WTC11 (cell line): ENCODE measurements around the gene CLDN14.

Experiments
- TEAD4 ChIP-seq: sonication (generic); formaldehyde crosslinking; IDR thresholded peaks from 2 replicates; pipeline ENCODE4 v1.8.0; 2022; ENCODE audit warnings: mild to moderate bottlenecking, missing genetic modification reagents
- TF ChIP-seq, protein P1 (sequence below): sonication (generic); formaldehyde crosslinking; IDR thresholded peaks from 2 replicates; pipeline ENCODE4 v1.8.0; 2022; ENCODE audit warnings: mild to moderate bottlenecking, missing genetic modification reagents
- TF ChIP-seq, protein P2 (sequence below): fragments of 200-600 bp; IDR thresholded peaks from 2 replicates; pipeline ENCODE4 v1.8.0; 2022; ENCODE audit warnings: antibody characterized with exemption
- TF ChIP-seq, protein P3 (sequence below): sonication (generic); formaldehyde crosslinking; IDR thresholded peaks from 2 replicates; pipeline ENCODE4 v1.8.1; 2023; ENCODE audit warnings: mild to moderate bottlenecking, missing genetic modification reagents, moderate library complexity

DNA sequence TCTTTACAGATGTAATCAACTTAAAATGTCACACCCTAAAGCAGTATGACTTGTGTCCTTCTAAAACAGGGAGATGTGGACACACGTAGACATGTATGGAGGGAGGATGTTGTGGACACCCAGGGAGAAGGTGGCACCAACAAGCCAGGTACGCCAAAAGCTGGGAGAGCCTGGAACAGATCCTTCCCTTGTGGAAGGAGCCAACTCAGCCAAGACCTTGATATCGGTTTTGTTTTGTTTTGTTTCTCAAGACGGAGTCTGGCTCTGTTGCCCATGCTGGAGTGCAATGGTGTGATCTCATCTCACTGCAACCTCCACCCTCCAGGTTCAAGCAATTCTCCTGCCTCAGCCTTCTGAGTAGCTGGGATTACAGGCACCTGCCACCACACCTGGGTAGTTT is 49.1 kb downstream of the CLDN14 start:
- TF ChIP-seq, protein P1, sequence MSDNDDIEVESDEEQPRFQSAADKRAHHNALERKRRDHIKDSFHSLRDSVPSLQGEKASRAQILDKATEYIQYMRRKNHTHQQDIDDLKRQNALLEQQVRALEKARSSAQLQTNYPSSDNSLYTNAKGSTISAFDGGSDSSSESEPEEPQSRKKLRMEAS (CRISPR knock-in tag), result no peak
- TF ChIP-seq, protein P2, sequence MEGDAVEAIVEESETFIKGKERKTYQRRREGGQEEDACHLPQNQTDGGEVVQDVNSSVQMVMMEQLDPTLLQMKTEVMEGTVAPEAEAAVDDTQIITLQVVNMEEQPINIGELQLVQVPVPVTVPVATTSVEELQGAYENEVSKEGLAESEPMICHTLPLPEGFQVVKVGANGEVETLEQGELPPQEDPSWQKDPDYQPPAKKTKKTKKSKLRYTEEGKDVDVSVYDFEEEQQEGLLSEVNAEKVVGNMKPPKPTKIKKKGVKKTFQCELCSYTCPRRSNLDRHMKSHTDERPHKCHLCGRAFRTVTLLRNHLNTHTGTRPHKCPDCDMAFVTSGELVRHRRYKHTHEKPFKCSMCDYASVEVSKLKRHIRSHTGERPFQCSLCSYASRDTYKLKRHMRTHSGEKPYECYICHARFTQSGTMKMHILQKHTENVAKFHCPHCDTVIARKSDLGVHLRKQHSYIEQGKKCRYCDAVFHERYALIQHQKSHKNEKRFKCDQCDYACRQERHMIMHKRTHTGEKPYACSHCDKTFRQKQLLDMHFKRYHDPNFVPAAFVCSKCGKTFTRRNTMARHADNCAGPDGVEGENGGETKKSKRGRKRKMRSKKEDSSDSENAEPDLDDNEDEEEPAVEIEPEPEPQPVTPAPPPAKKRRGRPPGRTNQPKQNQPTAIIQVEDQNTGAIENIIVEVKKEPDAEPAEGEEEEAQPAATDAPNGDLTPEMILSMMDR, result no peak
- no peak for TF ChIP-seq TEAD4
- TF ChIP-seq, protein P3, sequence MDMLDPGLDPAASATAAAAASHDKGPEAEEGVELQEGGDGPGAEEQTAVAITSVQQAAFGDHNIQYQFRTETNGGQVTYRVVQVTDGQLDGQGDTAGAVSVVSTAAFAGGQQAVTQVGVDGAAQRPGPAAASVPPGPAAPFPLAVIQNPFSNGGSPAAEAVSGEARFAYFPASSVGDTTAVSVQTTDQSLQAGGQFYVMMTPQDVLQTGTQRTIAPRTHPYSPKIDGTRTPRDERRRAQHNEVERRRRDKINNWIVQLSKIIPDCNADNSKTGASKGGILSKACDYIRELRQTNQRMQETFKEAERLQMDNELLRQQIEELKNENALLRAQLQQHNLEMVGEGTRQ (CRISPR knock-in tag), result no peak
